Testis (tissue), 5 donors: Measurements from ENCODE around the gene SLC25A34. TPM values are rescaled to one million over a fixed set of nuclear protein-coding genes. Genes with fewer than 3 reads are reported as not detected.

Source experiments
- DNase-seq: peaks from one replicate; pipeline ENCODE4 v3.0.0-alpha.2; 2019
- H3K27ac ChIP-seq, 2 donors: fragments of 200-600 bp; sonication (generic); one replicate each; pipeline ENCODE4 v1.5.1; 2019
- H3K27me3 ChIP-seq: fragments of 200-600 bp; sonication (generic); one replicate; pipeline ENCODE4 v1.5.1; 2019
- H3K36me3 ChIP-seq: fragments of 200-600 bp; sonication (generic); one replicate; pipeline ENCODE4 v1.5.1; 2017; ENCODE audit warnings: low read depth; ENCODE audit errors: missing control alignments
- H3K4me1 ChIP-seq: fragments of 200-600 bp; sonication (generic); one replicate; pipeline ENCODE4 v1.5.1; 2019
- H3K4me3 ChIP-seq, 2 donors: fragments of 200-600 bp; sonication (generic); one replicate each; pipeline ENCODE4 v1.5.1; 2017 to 2019
- H3K9me3 ChIP-seq: fragments of 200-600 bp; sonication (generic); one replicate; pipeline ENCODE4 v1.5.1; 2017
- POLR2A ChIP-seq: fragments of 450-650 bp; IDR thresholded peaks from one replicate; pipeline ENCODE4 v1.6.1; 2017; ENCODE audit warnings: antibody characterized with exemption, mild to moderate bottlenecking, moderate library complexity
- WGBS, 2 donors: methylation state at CpG; one replicate each; pipeline ENCODE4 v1.1.5; 2018; 5-methylcytosine and 5-hydroxymethylcytosine counted together
- intact Hi-C: fragments of 100-400 bp; cut with DNase I; formaldehyde crosslinking; loops from one replicate; pipeline ENCODE4 v1.15.1; 2023; ENCODE audit warnings: low total_unique reads
- long read RNA-seq, 2 donors: transcript quantifications; one replicate each; lab custom pipeline, GENCODE V29; 2026
- polyA plus RNA-seq: library from polyadenylated mRNA; stranded (reverse); fragments of 350-450 nt; fragmentation: Illumina TruSeq; extraction: RNeasy Lipid Tissue Mini Kit (QIAGEN cat#74804); gene quantifications from one replicate; pipeline ENCODE4 v1.2.3, GENCODE V29; 2014; ENCODE audit warnings: low read depth, low replicate concordance; ENCODE audit not compliant: insufficient read depth
- total RNA-seq, 2 donors: library from RNA; depleted of rRNA; stranded (reverse); fragments of >200 nt; gene quantifications; one replicate each; pipeline ENCODE4 v1.2.3, GENCODE V29; 2016
- TF ChIP-seq, protein P1 (sequence below), 3 experiments: fragments of 450-650 bp in 2 of 3; fragments of 200-600 bp in 1 of 3; sonication (generic) in 1 of 3; IDR thresholded peaks; one replicate each; pipeline ENCODE4 v1.5.1; 2016 to 2019; ENCODE audit warnings: antibody characterized with exemption in 3 of 3, mild to moderate bottlenecking in 2 of 3, moderate library complexity in 1 of 3

Gene SLC25A34
- total RNA-seq = 1 to 10 TPM; 2.5 to 3.8 TPM
- 2.6 TPM for polyA plus RNA-seq
- long read RNA-seq, donor 1 = 0 reads
- long read RNA-seq, donor 2 = 0 reads

DNA sequence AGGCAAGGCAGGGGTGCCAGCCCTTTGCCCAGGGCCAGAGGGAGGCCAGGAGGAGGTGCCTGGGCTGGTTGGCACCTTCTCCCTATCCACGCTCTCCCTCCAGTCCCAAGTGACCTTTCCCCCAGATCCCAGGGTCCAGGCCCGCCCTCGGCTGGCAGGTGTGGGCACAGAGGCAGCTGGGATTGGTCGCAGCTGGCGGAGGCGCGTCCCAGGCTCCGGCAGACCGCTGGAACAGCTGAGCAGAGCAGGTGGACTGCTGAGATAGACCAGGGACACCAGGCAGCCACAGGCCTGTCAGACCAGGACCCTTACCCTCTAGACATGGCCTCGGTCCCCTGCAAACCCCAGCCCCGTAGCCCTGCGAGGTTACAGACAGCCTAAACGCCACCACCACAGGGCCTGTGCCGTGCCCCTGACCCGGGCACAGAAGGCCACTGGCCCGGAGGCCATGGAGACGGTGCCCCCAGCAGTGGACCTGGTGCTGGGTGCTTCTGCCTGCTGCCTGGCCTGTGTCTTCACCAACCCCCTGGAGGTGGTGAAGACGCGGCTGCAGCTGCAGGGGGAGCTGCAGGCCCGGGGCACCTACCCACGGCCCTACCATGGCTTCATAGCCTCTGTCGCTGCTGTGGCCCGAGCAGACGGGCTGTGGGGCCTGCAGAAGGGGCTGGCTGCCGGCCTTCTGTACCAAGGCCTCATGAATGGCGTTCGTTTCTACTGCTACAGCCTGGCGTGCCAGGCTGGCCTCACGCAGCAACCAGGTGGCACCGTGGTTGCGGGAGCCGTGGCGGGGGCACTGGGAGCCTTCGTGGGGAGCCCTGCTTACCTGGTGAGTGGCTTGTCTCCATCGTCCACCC lies at the start of gene SLC25A34:
Gene SLC25A34 (plus strand): TSS at position 221 of the 854 bp plus-strand sequence. CDS start 228 bp downstream, at position 449.
- TF ChIP-seq, protein P1, sequence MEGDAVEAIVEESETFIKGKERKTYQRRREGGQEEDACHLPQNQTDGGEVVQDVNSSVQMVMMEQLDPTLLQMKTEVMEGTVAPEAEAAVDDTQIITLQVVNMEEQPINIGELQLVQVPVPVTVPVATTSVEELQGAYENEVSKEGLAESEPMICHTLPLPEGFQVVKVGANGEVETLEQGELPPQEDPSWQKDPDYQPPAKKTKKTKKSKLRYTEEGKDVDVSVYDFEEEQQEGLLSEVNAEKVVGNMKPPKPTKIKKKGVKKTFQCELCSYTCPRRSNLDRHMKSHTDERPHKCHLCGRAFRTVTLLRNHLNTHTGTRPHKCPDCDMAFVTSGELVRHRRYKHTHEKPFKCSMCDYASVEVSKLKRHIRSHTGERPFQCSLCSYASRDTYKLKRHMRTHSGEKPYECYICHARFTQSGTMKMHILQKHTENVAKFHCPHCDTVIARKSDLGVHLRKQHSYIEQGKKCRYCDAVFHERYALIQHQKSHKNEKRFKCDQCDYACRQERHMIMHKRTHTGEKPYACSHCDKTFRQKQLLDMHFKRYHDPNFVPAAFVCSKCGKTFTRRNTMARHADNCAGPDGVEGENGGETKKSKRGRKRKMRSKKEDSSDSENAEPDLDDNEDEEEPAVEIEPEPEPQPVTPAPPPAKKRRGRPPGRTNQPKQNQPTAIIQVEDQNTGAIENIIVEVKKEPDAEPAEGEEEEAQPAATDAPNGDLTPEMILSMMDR (IDR thresholded peaks at IDR 0.05) = no peak
- no peak for TF ChIP-seq POLR2A
- H3K27ac ChIP-seq = peak within 1 kb of the TSS in 1 of 2 donors; percentile 2
- WGBS, 2 donors = 83 to 90% methylated on average over 4 to 35 of the region's 35 CpGs
- H3K36me3 ChIP-seq = no peaks in the 10 kb centered on the region
- no peaks in the 10 kb centered on the region for H3K9me3 ChIP-seq
- DNase-seq = no peak
- intact Hi-C loops = no loop called here
- no peaks in the 10 kb centered on the region for H3K4me1 ChIP-seq
- no peak within 1 kb of the TSS for H3K4me3 ChIP-seq
- no peaks in the 10 kb centered on the region for H3K27me3 ChIP-seq

DNA sequence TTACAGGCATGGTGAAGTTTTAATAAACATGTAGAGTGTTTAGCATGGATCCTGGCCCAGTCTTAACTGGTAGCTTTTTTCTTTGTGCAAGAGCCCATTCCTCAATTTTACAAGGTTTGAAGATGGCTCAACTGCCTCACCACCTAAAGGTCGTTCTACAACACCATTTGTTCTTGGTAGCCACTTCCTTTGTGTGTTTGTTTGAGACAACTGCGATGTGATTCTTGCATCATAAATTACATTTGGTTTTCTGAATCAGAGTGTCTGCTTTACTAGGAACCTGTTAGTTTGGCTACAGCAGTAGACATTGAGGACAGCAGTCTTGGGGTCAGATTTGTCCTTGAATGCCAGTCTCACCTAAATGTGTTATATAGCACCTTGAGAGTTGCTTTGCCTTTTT lies 48.6 kb upstream of the SLC25A34 start:
- TF ChIP-seq, protein P1 (IDR thresholded peaks at IDR 0.05) = no peak
- TF ChIP-seq POLR2A = no peak
- intact Hi-C loops = no loop called here
- DNase-seq = no peak
- WGBS, 2 donors = 72 to 80% methylated on average over 2 of the region's 2 CpGs
- Histone ChIP-seq H3K36me3 (no peaks in the 10 kb centered on the region), H3K4me3 (no peak overlapping the region), H3K27ac (no peak overlapping the region), H3K27me3 (no peaks in the 10 kb centered on the region), H3K9me3 (no peaks in the 10 kb centered on the region), H3K4me1 (peaks cover 28% of the 10 kb centered on the region)

DNA sequence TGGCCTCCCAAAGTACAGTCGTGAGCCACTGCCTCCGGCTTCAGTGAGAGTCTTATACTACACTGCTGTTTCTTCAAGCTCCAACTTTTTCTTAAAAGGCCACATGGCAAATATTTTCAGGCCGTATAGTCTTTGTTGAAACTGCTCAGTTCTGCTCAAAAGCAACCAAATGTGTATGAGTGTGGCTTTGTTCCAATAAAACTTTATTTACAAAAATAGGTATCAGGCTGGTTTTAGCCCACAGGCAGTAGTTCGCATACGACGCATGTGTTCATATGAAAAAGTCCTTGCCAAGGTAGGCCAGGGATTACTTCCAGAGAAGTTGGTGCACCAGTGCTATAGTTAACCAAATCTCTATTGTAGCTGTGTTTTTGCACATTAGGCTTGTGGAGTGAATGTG lies 45.7 kb upstream of the SLC25A34 start:
- WGBS, 2 donors = 92 to 96% methylated on average over 6 of the region's 6 CpGs
- intact Hi-C loops = no loop called here

DNA sequence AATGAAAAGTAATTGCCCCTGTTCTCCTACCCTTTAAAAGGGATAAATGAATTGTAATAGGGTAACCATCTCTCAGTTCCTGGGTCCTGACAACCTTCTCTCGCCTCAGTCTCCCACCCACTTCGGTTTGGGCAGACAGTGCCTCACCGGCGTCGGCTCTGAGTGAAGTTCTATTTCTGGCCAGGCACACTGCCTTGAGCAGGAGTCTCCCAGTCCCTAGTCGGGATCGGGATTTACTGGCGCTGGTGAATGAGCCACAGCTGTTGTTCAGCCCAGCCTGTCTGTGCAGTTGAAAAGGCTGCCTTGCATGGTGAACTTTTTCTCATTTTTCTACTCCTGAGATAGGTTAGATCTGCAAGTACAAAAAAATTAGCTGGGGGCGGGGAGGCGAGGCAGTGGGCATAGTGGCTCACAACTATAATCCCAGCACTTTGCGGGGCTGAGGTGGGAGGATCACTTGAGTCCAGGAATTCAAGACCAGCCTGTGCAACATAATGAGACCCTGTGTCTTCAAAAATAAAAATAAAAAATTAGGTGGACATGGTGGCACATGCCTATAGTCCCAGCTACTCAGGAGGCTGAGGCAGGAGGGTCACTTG lies 44.5 kb upstream of the SLC25A34 start:
- TF ChIP-seq, protein P1 (IDR thresholded peaks at IDR 0.05) = no peak
- H3K9me3 ChIP-seq = no peaks in the 10 kb centered on the region
- H3K4me1 ChIP-seq = peaks cover 12% of the 10 kb centered on the region
- WGBS, 2 donors = 57 to 61% methylated on average over 11 of the region's 11 CpGs
- peak overlapping the region in 1 of 2 donors; percentile 44 for H3K27ac ChIP-seq
- H3K27me3 ChIP-seq = no peaks in the 10 kb centered on the region
- intact Hi-C loops = no loop called here
- no peak overlapping the region for H3K4me3 ChIP-seq
- H3K36me3 ChIP-seq = no peaks in the 10 kb centered on the region
- DNase-seq = peak; percentile 52

More for the DNA sequence above, 45.7 kb upstream of the SLC25A34 start:
- H3K9me3 ChIP-seq = no peaks in the 10 kb centered on the region
- H3K4me3 ChIP-seq = no peak overlapping the region
- no peaks in the 10 kb centered on the region for H3K27me3 ChIP-seq
- no peaks in the 10 kb centered on the region for H3K36me3 ChIP-seq
- DNase-seq = no peak
- no peak for TF ChIP-seq POLR2A
- TF ChIP-seq, protein P1 (IDR thresholded peaks at IDR 0.05) = no peak
- H3K4me1 ChIP-seq = peaks cover 22% of the 10 kb centered on the region
- no peak overlapping the region for H3K27ac ChIP-seq
